Endothelial cell (in vitro differentiated cells): Measurements from ENCODE around the gene SFTPB. TPM values are rescaled to one million over a fixed set of nuclear protein-coding genes. Genes with fewer than 3 reads are reported as not detected.
"Not testable (repeated sequence)": the region's sequence is repeated elsewhere in the genome, so short reads cannot be mapped to it uniquely, and the experiment has no call there.

Experiments
- DNase-seq: peaks from one replicate; pipeline ENCODE4 v3.0.0; 2021; ENCODE audit warnings: low spot score
- H3K27ac Mint-ChIP-seq: one replicate; pipeline ENCODE4 v1.8.0; 2021; ENCODE audit warnings: mixed read lengths, inconsistent platforms; ENCODE audit not compliant: unreplicated experiment
- H3K27me3 Mint-ChIP-seq: one replicate; pipeline ENCODE4 v1.8.0; 2021; ENCODE audit warnings: mild to moderate bottlenecking, moderate library complexity, mixed read lengths, inconsistent platforms; ENCODE audit not compliant: unreplicated experiment
- H3K36me3 Mint-ChIP-seq: one replicate; pipeline ENCODE4 v1.8.0; 2021; ENCODE audit warnings: mild to moderate bottlenecking, low read depth, mixed read lengths, inconsistent platforms; ENCODE audit not compliant: unreplicated experiment
- H3K4me1 Mint-ChIP-seq: one replicate; pipeline ENCODE4 v1.8.0; 2021; ENCODE audit warnings: mild to moderate bottlenecking, mixed read lengths, inconsistent platforms; ENCODE audit not compliant: unreplicated experiment
- H3K4me3 Mint-ChIP-seq: one replicate; pipeline ENCODE4 v1.8.0; 2021; ENCODE audit warnings: mild to moderate bottlenecking, mixed read lengths, inconsistent platforms; ENCODE audit not compliant: unreplicated experiment
- H3K9me3 Mint-ChIP-seq: one replicate; pipeline ENCODE4 v1.8.0; 2021; ENCODE audit warnings: mixed read lengths, inconsistent platforms; ENCODE audit not compliant: unreplicated experiment
- total RNA-seq: library from RNA; stranded (reverse); fragmentation: NEBNext Ultra II Directional; extraction: Animal tissue kit (Norgen Biotek cat#: 25700); gene quantifications from one replicate; pipeline ENCODE4 v1.2.1, GENCODE V29; 2021; ENCODE audit not compliant: unreplicated experiment
- TF ChIP-seq, protein P1 (sequence below): fragments of 200-600 bp; sonication (generic); IDR thresholded peaks from one replicate; pipeline ENCODE4 v1.5.0; 2021; ENCODE audit warnings: antibody characterized with exemption; ENCODE audit not compliant: unreplicated experiment

The SFTPB gene
- total RNA-seq, 1 donor from 2014 or later = not detected

GRCh38 chr2:85675866-85676548 is 8.0 kb upstream of the SFTPB start:
- Mint-ChIP-seq H3K27me3 (peaks cover 4% of the 10 kb centered on the region), H3K4me1 (peaks cover 13% of the 10 kb centered on the region), H3K36me3 (no peaks in the 10 kb centered on the region), H3K4me3 (no peak overlapping the region), H3K27ac (no peak overlapping the region), H3K9me3 (no peaks in the 10 kb centered on the region)
- TF ChIP-seq, protein P1, sequence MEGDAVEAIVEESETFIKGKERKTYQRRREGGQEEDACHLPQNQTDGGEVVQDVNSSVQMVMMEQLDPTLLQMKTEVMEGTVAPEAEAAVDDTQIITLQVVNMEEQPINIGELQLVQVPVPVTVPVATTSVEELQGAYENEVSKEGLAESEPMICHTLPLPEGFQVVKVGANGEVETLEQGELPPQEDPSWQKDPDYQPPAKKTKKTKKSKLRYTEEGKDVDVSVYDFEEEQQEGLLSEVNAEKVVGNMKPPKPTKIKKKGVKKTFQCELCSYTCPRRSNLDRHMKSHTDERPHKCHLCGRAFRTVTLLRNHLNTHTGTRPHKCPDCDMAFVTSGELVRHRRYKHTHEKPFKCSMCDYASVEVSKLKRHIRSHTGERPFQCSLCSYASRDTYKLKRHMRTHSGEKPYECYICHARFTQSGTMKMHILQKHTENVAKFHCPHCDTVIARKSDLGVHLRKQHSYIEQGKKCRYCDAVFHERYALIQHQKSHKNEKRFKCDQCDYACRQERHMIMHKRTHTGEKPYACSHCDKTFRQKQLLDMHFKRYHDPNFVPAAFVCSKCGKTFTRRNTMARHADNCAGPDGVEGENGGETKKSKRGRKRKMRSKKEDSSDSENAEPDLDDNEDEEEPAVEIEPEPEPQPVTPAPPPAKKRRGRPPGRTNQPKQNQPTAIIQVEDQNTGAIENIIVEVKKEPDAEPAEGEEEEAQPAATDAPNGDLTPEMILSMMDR = no peak
- no peak for DNase-seq

DNA sequence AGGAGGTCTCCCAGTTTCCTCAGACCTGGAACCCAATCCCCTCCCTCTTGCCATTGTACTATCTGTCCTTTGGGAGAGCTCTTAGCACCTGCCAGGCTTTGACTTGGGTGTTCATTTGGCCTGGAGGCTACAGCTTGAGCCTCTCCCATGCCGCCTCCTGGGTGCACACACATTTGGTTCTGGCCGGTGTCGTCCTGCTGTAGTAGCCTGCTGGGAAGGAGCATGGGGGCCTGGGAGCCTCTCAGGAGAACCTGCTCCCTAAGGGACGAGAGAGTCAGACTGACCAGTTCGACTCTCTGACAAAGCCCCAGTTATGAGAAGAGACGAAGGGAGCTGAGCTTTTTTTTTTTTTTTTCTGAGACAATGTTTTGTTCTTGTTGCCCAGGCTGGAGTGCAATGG is 7.4 kb upstream of the SFTPB start:
- DNase-seq = no peak
- Mint-ChIP-seq H3K27ac (no peak overlapping the region), H3K27me3 (peaks cover 4% of the 10 kb centered on the region), H3K4me3 (no peak overlapping the region), H3K9me3 (no peaks in the 10 kb centered on the region), H3K4me1 (peaks cover 13% of the 10 kb centered on the region), H3K36me3 (no peaks in the 10 kb centered on the region)
- TF ChIP-seq, protein P1 = no peak

GRCh38 chr2:85674417-85674816 is 6.4 kb upstream of the SFTPB start:
- Mint-ChIP-seq H3K27me3 (peaks cover 4% of the 10 kb centered on the region), H3K27ac (no peak overlapping the region), H3K9me3 (no peaks in the 10 kb centered on the region), H3K4me1 (peaks cover 13% of the 10 kb centered on the region), H3K4me3 (no peak overlapping the region), H3K36me3 (no peaks in the 10 kb centered on the region)
- no peak for DNase-seq
- TF ChIP-seq, protein P1 = no peak

GRCh38 chr2:85673716-85674375 is 5.8 kb upstream of the SFTPB start:
- H3K4me1 Mint-ChIP-seq = peaks cover 13% of the 10 kb centered on the region
- H3K36me3 Mint-ChIP-seq = no peaks in the 10 kb centered on the region
- no peaks in the 10 kb centered on the region for H3K9me3 Mint-ChIP-seq
- H3K27ac Mint-ChIP-seq = peak overlapping the region; percentile 13
- DNase-seq = no peak
- H3K4me3 Mint-ChIP-seq = no peak overlapping the region
- TF ChIP-seq, protein P1 = no peak
- peaks cover 4% of the 10 kb centered on the region for H3K27me3 Mint-ChIP-seq

GRCh38 chr2:85672456-85672855 is 4.5 kb upstream of the SFTPB start:
- TF ChIP-seq, protein P1 = no peak
- no peak overlapping the region for H3K27ac Mint-ChIP-seq
- peaks cover 13% of the 10 kb centered on the region for H3K4me1 Mint-ChIP-seq
- no peaks in the 10 kb centered on the region for H3K36me3 Mint-ChIP-seq
- H3K4me3 Mint-ChIP-seq = no peak overlapping the region
- no peaks in the 10 kb centered on the region for H3K9me3 Mint-ChIP-seq
- peaks cover 6% of the 10 kb centered on the region for H3K27me3 Mint-ChIP-seq
- no peak for DNase-seq

- H3K4me1 Mint-ChIP-seq = peaks cover 19% of the 10 kb centered on the region
- H3K9me3 Mint-ChIP-seq, DNase-seq: not testable (repeated sequence)
Measured at GRCh38 chr2:85670416-85670815, 2.4 kb upstream of the SFTPB start.

More at GRCh38 chr2:85670416-85670815, 2.4 kb upstream of the SFTPB start:
- H3K27ac Mint-ChIP-seq, H3K4me3 Mint-ChIP-seq: not testable (repeated sequence)
- peaks cover 15% of the 10 kb centered on the region for H3K36me3 Mint-ChIP-seq
- peaks cover 16% of the 10 kb centered on the region for H3K27me3 Mint-ChIP-seq
